Left ventricle myocardium inferior (tissue), 1 donor: ENCODE measurements around the gene EFEMP1. TPM values are rescaled to one million over a fixed set of nuclear protein-coding genes. Genes with fewer than 3 reads are reported as not detected.
"Not testable (repeated sequence)": the region's sequence is repeated elsewhere in the genome, so short reads cannot be mapped to it uniquely, and the experiment has no call there.

Source experiments
- DNase-seq: peaks from one replicate; pipeline ENCODE4 v3.0.0-alpha.2; 2020
- H3K27ac ChIP-seq: fragments of 200-600 bp; replicated peaks from 2 replicates; pipeline ENCODE4 v1.8.0; 2021
- H3K27me3 ChIP-seq: fragments of 200-600 bp; 2 replicates; pipeline ENCODE4 v1.8.0; 2021; ENCODE audit warnings: low read depth
- H3K36me3 ChIP-seq: fragments of 200-600 bp; 2 replicates; pipeline ENCODE4 v1.8.0; 2021
- H3K4me1 ChIP-seq: fragments of 200-600 bp; 2 replicates; pipeline ENCODE4 v1.8.0; 2021
- H3K4me3 ChIP-seq: fragments of 200-600 bp; 2 replicates; pipeline ENCODE4 v1.8.0; 2021; ENCODE audit warnings: mild to moderate bottlenecking, moderate library complexity
- H3K9me3 ChIP-seq: fragments of 200-600 bp; replicated peaks from 2 replicates; pipeline ENCODE4 v1.8.0; 2021
- intact Hi-C: fragments of 100-400 bp; cut with micrococcal nuclease; formaldehyde crosslinking; loops from one replicate; pipeline ENCODE4 v1.11.0; 2022
- total RNA-seq: library from RNA; stranded (reverse); fragmentation: NEBNext Ultra II Directional; extraction: Animal tissue kit (Norgen Biotek cat#: 25700); gene quantifications from one replicate; pipeline ENCODE4 v1.2.1, GENCODE V29; 2021
- TF ChIP-seq, protein P1 (sequence below): fragments of 200-600 bp; IDR thresholded peaks from 2 replicates; pipeline ENCODE4 v1.8.0; 2021; ENCODE audit warnings: antibody characterized with exemption, mild to moderate bottlenecking, borderline replicate concordance
- donor health status: DM: no; HTN: yes; CAD: no; lungs with severe emphysema.

The EFEMP1 gene
- total RNA-seq, 1 donor from 2014 or later, result 72.3 TPM

DNA sequence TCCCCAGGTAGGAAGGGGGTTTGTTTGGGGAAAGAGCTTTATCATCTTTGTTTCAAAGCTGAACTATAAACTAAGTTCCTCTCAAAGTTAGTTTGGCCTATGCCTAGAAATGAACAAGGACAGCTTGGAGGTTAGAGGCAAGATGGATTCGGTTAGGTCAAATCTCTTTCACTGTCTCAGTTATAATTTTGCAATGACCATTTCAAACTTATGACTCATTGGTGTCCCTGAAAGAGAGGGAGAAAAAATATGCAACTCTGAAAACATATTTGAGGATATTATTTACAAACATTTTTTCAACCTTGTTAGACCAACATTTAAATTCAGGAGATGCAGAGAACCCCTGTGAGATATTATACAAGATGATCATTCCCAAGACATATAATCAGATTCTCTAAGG is 95.7 kb downstream of the EFEMP1 start:
- intact Hi-C loops, result no loop called here

DNA sequence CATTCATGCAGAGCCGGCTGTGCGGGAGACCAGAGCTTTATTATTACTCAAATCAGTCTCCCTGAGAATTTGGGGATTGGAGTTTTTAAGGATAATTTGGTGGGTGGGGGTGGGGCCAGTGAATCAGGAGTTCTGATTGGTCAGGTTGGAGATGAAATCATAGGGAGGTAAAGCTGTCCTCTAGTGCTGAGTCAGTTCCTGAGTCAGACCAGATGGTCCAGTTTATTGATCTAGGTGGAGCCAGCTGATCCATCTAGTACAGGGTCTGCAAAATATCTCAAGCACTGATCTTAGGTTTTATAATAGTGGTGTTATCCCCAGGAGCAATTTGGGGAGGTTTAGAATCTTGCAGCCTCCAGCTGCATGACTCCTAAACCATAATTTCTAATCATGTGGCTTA is 96.2 kb downstream of the EFEMP1 start:
- H3K9me3 ChIP-seq, intact Hi-C loops, H3K4me1 ChIP-seq: not testable (repeated sequence)

More for the DNA sequence above, 95.7 kb downstream of the EFEMP1 start:
- Histone ChIP-seq H3K9me3 (peaks cover 9% of the 10 kb centered on the region), H3K4me3 (no peak overlapping the region), H3K36me3 (no peaks in the 10 kb centered on the region), H3K27ac (no peak overlapping the region), H3K27me3 (no peaks in the 10 kb centered on the region), H3K4me1 (no peaks in the 10 kb centered on the region)
- TF ChIP-seq, protein P1, sequence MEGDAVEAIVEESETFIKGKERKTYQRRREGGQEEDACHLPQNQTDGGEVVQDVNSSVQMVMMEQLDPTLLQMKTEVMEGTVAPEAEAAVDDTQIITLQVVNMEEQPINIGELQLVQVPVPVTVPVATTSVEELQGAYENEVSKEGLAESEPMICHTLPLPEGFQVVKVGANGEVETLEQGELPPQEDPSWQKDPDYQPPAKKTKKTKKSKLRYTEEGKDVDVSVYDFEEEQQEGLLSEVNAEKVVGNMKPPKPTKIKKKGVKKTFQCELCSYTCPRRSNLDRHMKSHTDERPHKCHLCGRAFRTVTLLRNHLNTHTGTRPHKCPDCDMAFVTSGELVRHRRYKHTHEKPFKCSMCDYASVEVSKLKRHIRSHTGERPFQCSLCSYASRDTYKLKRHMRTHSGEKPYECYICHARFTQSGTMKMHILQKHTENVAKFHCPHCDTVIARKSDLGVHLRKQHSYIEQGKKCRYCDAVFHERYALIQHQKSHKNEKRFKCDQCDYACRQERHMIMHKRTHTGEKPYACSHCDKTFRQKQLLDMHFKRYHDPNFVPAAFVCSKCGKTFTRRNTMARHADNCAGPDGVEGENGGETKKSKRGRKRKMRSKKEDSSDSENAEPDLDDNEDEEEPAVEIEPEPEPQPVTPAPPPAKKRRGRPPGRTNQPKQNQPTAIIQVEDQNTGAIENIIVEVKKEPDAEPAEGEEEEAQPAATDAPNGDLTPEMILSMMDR, result no peak
- no peak for DNase-seq

GRCh38 chr2:55826246-55826645 is 97.3 kb downstream of the EFEMP1 start:
- TF ChIP-seq, protein P1, result no peak
- H3K27ac ChIP-seq, result no peak overlapping the region
- H3K36me3 ChIP-seq, result no peaks in the 10 kb centered on the region
- no peaks in the 10 kb centered on the region for H3K27me3 ChIP-seq
- no peaks in the 10 kb centered on the region for H3K9me3 ChIP-seq
- H3K4me1 ChIP-seq, result no peaks in the 10 kb centered on the region
- intact Hi-C loops, result no loop called here
- DNase-seq, result no peak
- H3K4me3 ChIP-seq, result no peak overlapping the region

More for the DNA sequence above, 96.2 kb downstream of the EFEMP1 start:
- not testable (repeated sequence) for H3K36me3 ChIP-seq, H3K27me3 ChIP-seq, H3K27ac ChIP-seq, DNase-seq, H3K4me3 ChIP-seq

- intact Hi-C loops, result no loop called here
- Histone ChIP-seq H3K27ac (no peak overlapping the region), H3K4me1 (no peaks in the 10 kb centered on the region), H3K9me3 (no peaks in the 10 kb centered on the region), H3K4me3 (no peak overlapping the region), H3K27me3 (no peaks in the 10 kb centered on the region), H3K36me3 (no peaks in the 10 kb centered on the region)
- TF ChIP-seq, protein P1, result no peak
- DNase-seq, result no peak
Observed at GRCh38 chr2:55824551-55825096, 99.0 kb downstream of the EFEMP1 start.

Other genes starting within 250 kb of the EFEMP1 start
- 27.4 TPM for gene PNPT1, start 229.9 kb downstream of the EFEMP1 start, total RNA-seq